Kidney (tissue), 14 donors: ENCODE data around the gene SHH. TPM values are rescaled to one million over a fixed set of nuclear protein-coding genes. Genes with fewer than 3 reads are reported as not detected.

Source experiments
- DNase-seq, 5 donors: peaks; one replicate each; pipeline ENCODE4 v3.0.0-alpha.2; 2013 to 2020
- FAIRE-seq: peaks from 2 replicates; lab custom pipeline; 2012; peaks lifted over from hg19 to GRCh38; lab: Jason Lieb, UNC
- H3K27ac ChIP-seq, 2 donors: one replicate each; pipeline ENCODE4 v1.7.0; 2013; ENCODE audit warnings: low read depth in 2 of 2, low read length in 2 of 2, inconsistent platforms in 1 of 2
- H3K27me3 ChIP-seq: one replicate; pipeline ENCODE4 v1.7.1; 2013; ENCODE audit warnings: low read length, inconsistent platforms; ENCODE audit not compliant: control insufficient read depth, insufficient read depth
- H3K36me3 ChIP-seq, 3 donors: one replicate each; pipeline versions ENCODE4 v1.7.0 to v1.7.1; 2013; ENCODE audit warnings: low read length in 3 of 3, control low read depth in 1 of 3, inconsistent platforms in 1 of 3; ENCODE audit not compliant: insufficient read depth in 3 of 3, control insufficient read depth in 2 of 3
- H3K4me1 ChIP-seq, 3 donors: one replicate each; pipeline versions ENCODE4 v1.7.0 to v1.7.1; 2013; ENCODE audit warnings: low read length in 3 of 3, inconsistent platforms in 1 of 3, low read depth in 1 of 3; ENCODE audit not compliant: control insufficient read depth in 2 of 3, insufficient read depth in 2 of 3
- H3K4me3 ChIP-seq, 3 donors: one replicate each; pipeline versions ENCODE4 v1.7.0 to v1.8.1; 2013; ENCODE audit warnings: low read length in 3 of 3, control low read depth in 1 of 3, inconsistent platforms in 1 of 3
- H3K9ac ChIP-seq, 3 donors: one replicate each; pipeline versions ENCODE4 v1.7.0 to v1.7.1; 2013; ENCODE audit warnings: low read length in 3 of 3, control low read depth in 1 of 3, inconsistent platforms in 1 of 3
- H3K9me3 ChIP-seq, 3 donors: one replicate each; pipeline versions ENCODE4 v1.7.0 to v1.7.1; 2013; ENCODE audit warnings: low read length in 3 of 3, control low read depth in 1 of 3, inconsistent platforms in 1 of 3; ENCODE audit not compliant: control insufficient read depth in 2 of 3, insufficient read depth in 1 of 3
- intact Hi-C: fragments of 100-400 bp; cut with DNase I; formaldehyde crosslinking; loops from one replicate; pipeline ENCODE4 v1.11.1; 2022
- polyA plus RNA-seq: library from polyadenylated mRNA; stranded (reverse); fragments of 350-450 nt; fragmentation: Illumina TruSeq; extraction: RNeasy Lipid Tissue Mini Kit (QIAGEN cat#74804); gene quantifications from one replicate; pipeline ENCODE4 v1.2.3, GENCODE V29; 2014; ENCODE audit warnings: low read depth, low replicate concordance; ENCODE audit not compliant: insufficient read depth
- total RNA-seq: library from RNA; stranded (reverse); fragmentation: NEBNext Ultra II Directional; extraction: Animal tissue kit (Norgen Biotek cat#: 25700); gene quantifications from one replicate; pipeline ENCODE4 v1.2.1, GENCODE V29; 2021
- TF ChIP-seq, protein P1 (sequence below): IDR thresholded peaks from 3 replicates; pipeline ENCODE4 v1.5.1; 2012; ENCODE audit warnings: mild to moderate bottlenecking, moderate library complexity, borderline replicate concordance; ENCODE audit not compliant: insufficient read depth; ENCODE audit errors: extremely low read depth
- donor health status: control.
- donor health status: control.
- donor health status: control.
- donor health status: control.
- donor health status: control.
- donor health status: DM: yes; HTN: yes; CAD: no.
- donor health status: Normal renal cell carcinoma (clear cell type).

SHH gene
- total and polyA plus RNA-seq, 2 donors from 2014 or later = 2.0 to 15.2 TPM

DNA sequence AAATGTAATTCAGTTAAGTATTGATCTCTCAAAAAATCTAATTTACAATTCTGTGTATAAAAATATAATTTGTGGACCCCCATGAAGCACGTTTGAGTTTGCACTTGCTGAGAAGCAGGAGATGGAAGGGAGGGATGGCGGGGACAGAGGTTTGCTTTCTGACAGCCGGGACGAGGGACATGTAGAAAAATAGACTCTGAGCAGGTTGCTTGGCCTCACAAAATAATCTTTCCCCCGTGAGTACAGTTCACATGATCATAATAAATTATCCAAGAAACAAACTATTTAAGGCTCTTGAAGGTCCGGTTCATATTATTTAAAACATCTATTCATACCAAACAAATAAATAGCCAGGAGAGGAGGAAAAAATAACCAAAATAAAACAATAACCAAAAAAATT is 10.0 kb downstream of the SHH start:
- H3K27me3 ChIP-seq = peaks cover 33% of the 10 kb centered on the region
- H3K9me3 ChIP-seq = no peaks in the 10 kb centered on the region
- H3K27ac ChIP-seq = no peak overlapping the region
- peak in 1 of 5 donors; percentile 19 for DNase-seq
- intact Hi-C loops = no loop called here
- no peak for FAIRE-seq
- no peaks in the 10 kb centered on the region for H3K36me3 ChIP-seq
- H3K4me1 ChIP-seq = peaks cover 0 to 6% (median 0%) of the 10 kb centered on the region in 3 donors
- H3K4me3 ChIP-seq = no peak overlapping the region
- TF ChIP-seq, protein P1, sequence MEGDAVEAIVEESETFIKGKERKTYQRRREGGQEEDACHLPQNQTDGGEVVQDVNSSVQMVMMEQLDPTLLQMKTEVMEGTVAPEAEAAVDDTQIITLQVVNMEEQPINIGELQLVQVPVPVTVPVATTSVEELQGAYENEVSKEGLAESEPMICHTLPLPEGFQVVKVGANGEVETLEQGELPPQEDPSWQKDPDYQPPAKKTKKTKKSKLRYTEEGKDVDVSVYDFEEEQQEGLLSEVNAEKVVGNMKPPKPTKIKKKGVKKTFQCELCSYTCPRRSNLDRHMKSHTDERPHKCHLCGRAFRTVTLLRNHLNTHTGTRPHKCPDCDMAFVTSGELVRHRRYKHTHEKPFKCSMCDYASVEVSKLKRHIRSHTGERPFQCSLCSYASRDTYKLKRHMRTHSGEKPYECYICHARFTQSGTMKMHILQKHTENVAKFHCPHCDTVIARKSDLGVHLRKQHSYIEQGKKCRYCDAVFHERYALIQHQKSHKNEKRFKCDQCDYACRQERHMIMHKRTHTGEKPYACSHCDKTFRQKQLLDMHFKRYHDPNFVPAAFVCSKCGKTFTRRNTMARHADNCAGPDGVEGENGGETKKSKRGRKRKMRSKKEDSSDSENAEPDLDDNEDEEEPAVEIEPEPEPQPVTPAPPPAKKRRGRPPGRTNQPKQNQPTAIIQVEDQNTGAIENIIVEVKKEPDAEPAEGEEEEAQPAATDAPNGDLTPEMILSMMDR = no peak
- no peak overlapping the region for H3K9ac ChIP-seq

DNA sequence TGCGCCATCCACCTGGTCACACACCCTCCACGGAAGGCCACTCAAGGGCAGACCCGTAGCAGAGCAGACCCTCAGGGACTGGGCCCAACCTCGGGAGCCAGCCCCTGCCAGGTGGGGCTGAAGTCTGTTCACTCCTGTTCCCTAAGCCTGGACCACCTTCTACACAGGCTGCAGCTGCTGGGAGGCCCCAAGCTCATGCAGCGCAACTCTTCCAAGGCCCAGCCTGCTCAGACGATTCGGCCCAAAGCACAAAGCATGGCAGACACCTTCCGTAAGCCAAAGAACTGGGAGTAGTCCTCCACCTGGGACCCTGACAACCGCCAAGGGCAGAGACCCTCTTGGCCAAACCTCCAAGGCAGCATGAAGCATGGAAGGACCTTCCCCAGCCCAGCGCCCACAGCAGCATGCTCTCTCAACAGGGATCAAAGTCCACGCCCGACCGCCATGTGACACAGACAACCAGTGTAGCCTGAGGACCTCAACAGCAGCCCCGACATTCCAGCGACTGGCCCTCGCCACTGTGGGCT is 11.5 kb downstream of the SHH start:
- Histone ChIP-seq H3K27me3 (peaks cover 28% of the 10 kb centered on the region), H3K27ac (no peak overlapping the region), H3K4me1 (peaks cover 0 to 5% (median 0%) of the 10 kb centered on the region in 3 donors), H3K9ac (no peak overlapping the region), H3K9me3 (no peaks in the 10 kb centered on the region), H3K36me3 (no peaks in the 10 kb centered on the region), H3K4me3 (no peak overlapping the region)
- intact Hi-C loops = no loop called here
- DNase-seq = peak in 1 of 5 donors; percentile 65
- no peak for FAIRE-seq
- TF ChIP-seq, protein P1 = no peak

DNA sequence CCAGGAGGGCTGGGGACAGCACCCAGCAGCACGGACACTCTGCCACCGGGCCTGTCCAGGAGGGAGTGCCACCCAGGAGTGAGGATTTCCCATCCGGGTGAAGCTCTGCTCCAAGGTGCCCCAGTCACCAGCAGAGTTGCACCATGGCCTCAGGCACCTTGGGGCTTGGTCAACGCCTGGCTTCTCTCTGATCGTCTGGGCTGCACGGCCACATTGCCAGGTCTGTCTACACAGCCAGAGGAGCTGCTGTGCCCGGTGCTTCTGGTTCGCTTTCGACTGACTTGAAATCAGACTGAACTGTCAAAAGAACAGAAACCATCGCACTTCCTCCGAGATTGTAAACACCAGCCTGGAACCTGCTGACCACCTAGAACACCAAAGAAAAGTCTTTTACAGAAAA is 12.0 kb downstream of the SHH start:
- DNase-seq (peak in 1 of 5 donors; percentile 63), FAIRE-seq (no peak)
- Histone ChIP-seq H3K27ac (no peak overlapping the region), H3K27me3 (peaks cover 28% of the 10 kb centered on the region), H3K4me3 (no peak overlapping the region), H3K36me3 (no peaks in the 10 kb centered on the region), H3K9me3 (no peaks in the 10 kb centered on the region), H3K9ac (no peak overlapping the region), H3K4me1 (peaks cover 0 to 3% (median 0%) of the 10 kb centered on the region in 3 donors)
- intact Hi-C loops = no loop called here
- TF ChIP-seq, protein P1 = no peak

DNA sequence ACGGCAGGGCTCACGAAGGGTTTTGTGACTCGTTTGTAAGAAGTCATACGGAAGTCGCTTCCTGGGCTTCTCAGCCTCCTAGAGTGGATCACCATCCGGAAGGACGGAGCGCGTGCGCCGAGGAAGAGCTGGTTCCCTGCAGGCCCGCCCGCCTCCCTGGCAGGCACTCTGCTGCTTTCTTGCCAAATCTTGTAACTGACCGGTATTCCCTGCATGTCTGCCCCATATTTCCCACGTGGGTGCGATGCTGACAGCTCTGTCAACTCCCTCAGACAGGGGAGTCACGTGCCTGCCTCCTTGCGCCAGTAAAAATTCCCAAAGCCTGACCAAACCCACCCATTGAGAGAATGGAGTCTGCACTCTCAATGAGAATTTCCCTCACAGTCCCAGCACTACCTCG is 12.7 kb downstream of the SHH start:
- Histone ChIP-seq H3K9ac (no peak overlapping the region), H3K36me3 (no peaks in the 10 kb centered on the region), H3K4me3 (no peak overlapping the region), H3K4me1 (peaks cover 0 to 2% (median 0%) of the 10 kb centered on the region in 3 donors), H3K9me3 (no peaks in the 10 kb centered on the region), H3K27ac (no peak overlapping the region), H3K27me3 (peaks cover 28% of the 10 kb centered on the region)
- FAIRE-seq = no peak
- intact Hi-C loops = no loop called here
- TF ChIP-seq, protein P1 = no peak
- peak in 1 of 5 donors; percentile 15 for DNase-seq
